PC-9 (cell line): Measurements from ENCODE around the gene MRPS23.

Experiments used
- CTCF ChIP-seq: fragments of 200-600 bp; sonication (generic); conservative IDR thresholded peaks from 2 replicates; pipeline ENCODE4 v1.6.1; 2017; ENCODE audit warnings: mixed run types, antibody characterized with exemption, mild to moderate bottlenecking, moderate library complexity
- EZH2 ChIP-seq: fragments of 200-600 bp; sonication (generic); IDR thresholded peaks from 2 replicates; pipeline ENCODE4 v1.8.0; 2017; ENCODE audit warnings: antibody characterized with exemption, low read depth

- TF ChIP-seq CTCF (no peak), EZH2 (no peak)
Observed at GRCh38 chr17:57881783-57882351, 32.0 kb upstream of the MRPS23 start.
